ENCODE results near the gene RAD18. TPM values are rescaled to one million over a fixed set of nuclear protein-coding genes. Genes with fewer than 3 reads are reported as not detected.
A peak's percentile ranks its signal among the peaks of the same experiment; 100 is the strongest.

Gene RAD18
- total RNA-seq, 1 donor from 2014 or later, result 6.0 TPM

DNA sequence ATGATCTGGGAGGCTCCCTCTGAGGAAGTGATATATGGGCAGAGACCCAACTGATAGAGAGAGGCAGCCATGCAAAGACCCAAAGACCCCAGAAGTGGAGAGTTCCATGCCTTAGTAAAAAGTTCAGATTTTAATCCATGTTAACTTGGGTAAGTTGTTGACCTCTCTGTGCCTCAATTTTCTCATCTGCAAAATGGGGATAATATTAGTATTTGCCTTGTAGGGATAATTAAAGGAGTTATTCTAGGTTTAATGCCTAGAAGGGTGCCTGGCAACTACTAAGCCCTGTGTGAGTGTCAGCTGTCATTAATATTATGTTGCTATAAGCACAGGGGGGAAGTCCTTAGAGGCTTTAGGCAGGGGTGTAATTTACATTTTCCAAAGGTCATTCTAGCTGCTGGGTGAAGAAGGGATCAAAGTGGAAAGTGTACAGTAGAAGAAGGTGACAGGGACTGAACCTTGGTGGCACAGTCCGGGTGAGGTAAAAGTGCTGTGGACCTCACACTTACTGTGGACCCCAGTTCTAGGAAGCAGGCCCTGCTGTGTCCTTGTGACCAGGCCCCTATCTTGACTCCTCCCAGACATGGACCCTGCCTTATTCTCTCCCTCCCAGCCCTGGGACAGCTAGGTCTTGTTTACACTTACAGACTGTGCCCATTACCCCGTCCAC is 3.0 kb upstream of the RAD18 start:
- Mint-ChIP-seq H3K27me3 (ENCODE audit: low read depth, unreplicated experiment) (peaks cover 3% of the 10 kb centered on the region), H3K27ac (ENCODE audit: unreplicated experiment) (no peak overlapping the region), H3K9me3 (ENCODE audit: unreplicated experiment) (no peaks in the 10 kb centered on the region), H3K4me3 (ENCODE audit: unreplicated experiment) (no peak overlapping the region), H3K4me1 (ENCODE audit: low read depth, unreplicated experiment) (peaks cover 12% of the 10 kb centered on the region), H3K36me3 (ENCODE audit: low read depth, unreplicated experiment) (no peaks in the 10 kb centered on the region)
- FAIRE-seq, result no peak
- Histone ChIP-seq H3K27ac (ENCODE audit: low read depth, low read length) (no peak overlapping the region), H3K4me2 (ENCODE audit: low read length) (no peak overlapping the region), H3K4me3 (ENCODE audit: insufficient read depth, low read depth, low read length) (no peak overlapping the region), H3K9me3 (ENCODE audit: insufficient read depth, low read depth, low read length) (no peaks in the 10 kb centered on the region), H3K36me3 (ENCODE audit: insufficient read depth, low read length) (no peaks in the 10 kb centered on the region), H3K9ac (ENCODE audit: low read length) (no peak overlapping the region), H4K20me1 (ENCODE audit: insufficient read depth, low read length) (no peaks in the 10 kb centered on the region), H3K79me2 (ENCODE audit: insufficient read depth, low read length) (peaks cover 20% of the 10 kb centered on the region), H3K27me3 (ENCODE audit: insufficient read depth, low read length) (no peaks in the 10 kb centered on the region), H2AFZ (ENCODE audit: low read depth, low read length) (no peak overlapping the region), H3K4me1 (ENCODE audit: insufficient read depth, low read length) (peaks cover 29% of the 10 kb centered on the region)
- DNase-seq (ENCODE audit: low read depth), result no peak
- no peak for TF ChIP-seq EZH2 (IDR thresholded peaks at IDR 0.05; ENCODE audit: insufficient read depth, low read length)
- TF ChIP-seq, protein P1, sequence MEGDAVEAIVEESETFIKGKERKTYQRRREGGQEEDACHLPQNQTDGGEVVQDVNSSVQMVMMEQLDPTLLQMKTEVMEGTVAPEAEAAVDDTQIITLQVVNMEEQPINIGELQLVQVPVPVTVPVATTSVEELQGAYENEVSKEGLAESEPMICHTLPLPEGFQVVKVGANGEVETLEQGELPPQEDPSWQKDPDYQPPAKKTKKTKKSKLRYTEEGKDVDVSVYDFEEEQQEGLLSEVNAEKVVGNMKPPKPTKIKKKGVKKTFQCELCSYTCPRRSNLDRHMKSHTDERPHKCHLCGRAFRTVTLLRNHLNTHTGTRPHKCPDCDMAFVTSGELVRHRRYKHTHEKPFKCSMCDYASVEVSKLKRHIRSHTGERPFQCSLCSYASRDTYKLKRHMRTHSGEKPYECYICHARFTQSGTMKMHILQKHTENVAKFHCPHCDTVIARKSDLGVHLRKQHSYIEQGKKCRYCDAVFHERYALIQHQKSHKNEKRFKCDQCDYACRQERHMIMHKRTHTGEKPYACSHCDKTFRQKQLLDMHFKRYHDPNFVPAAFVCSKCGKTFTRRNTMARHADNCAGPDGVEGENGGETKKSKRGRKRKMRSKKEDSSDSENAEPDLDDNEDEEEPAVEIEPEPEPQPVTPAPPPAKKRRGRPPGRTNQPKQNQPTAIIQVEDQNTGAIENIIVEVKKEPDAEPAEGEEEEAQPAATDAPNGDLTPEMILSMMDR (IDR thresholded peaks at IDR 0.05; ENCODE audit: insufficient read depth, low read depth, low read length), result no peak

GRCh38 chr3:8964436-8965370 is 1.4 kb upstream of the RAD18 start:
- H3K4me1 Mint-ChIP-seq (ENCODE audit: low read depth, unreplicated experiment), result peaks cover 12% of the 10 kb centered on the region
- no peaks in the 10 kb centered on the region for H3K36me3 ChIP-seq (ENCODE audit: insufficient read depth, low read length)
- peak overlapping the region; percentile 68 for H2AFZ ChIP-seq (ENCODE audit: low read depth, low read length)
- peaks cover 36% of the 10 kb centered on the region for H3K79me2 ChIP-seq (ENCODE audit: insufficient read depth, low read length)
- peak overlapping the region; percentile 51 for H3K4me2 ChIP-seq (ENCODE audit: low read length)
- no peak overlapping the region for H3K4me3 ChIP-seq (ENCODE audit: insufficient read depth, low read depth, low read length)
- no peaks in the 10 kb centered on the region for H3K9me3 Mint-ChIP-seq (ENCODE audit: unreplicated experiment)
- H3K4me1 ChIP-seq (ENCODE audit: insufficient read depth, low read length), result peaks cover 29% of the 10 kb centered on the region
- H3K9ac ChIP-seq (ENCODE audit: low read length), result peak overlapping the region; percentile 16
- peaks cover 3% of the 10 kb centered on the region for H3K27me3 Mint-ChIP-seq (ENCODE audit: low read depth, unreplicated experiment)
- no peaks in the 10 kb centered on the region for H3K27me3 ChIP-seq (ENCODE audit: insufficient read depth, low read length)
- peak overlapping the region; percentile 64 for H3K27ac ChIP-seq (ENCODE audit: low read depth, low read length)
- peak overlapping the region; percentile 51 for H3K27ac Mint-ChIP-seq (ENCODE audit: unreplicated experiment)
- H3K4me3 Mint-ChIP-seq (ENCODE audit: unreplicated experiment), result no peak overlapping the region
- no peaks in the 10 kb centered on the region for H4K20me1 ChIP-seq (ENCODE audit: insufficient read depth, low read length)
- FAIRE-seq (peak; percentile 37), DNase-seq (ENCODE audit: low read depth) (peak; percentile 87)
- no peaks in the 10 kb centered on the region for H3K36me3 Mint-ChIP-seq (ENCODE audit: low read depth, unreplicated experiment)
- TF ChIP-seq, protein P1 (IDR thresholded peaks at IDR 0.05; ENCODE audit: insufficient read depth, low read depth, low read length), result no peak
- TF ChIP-seq EZH2 (IDR thresholded peaks at IDR 0.05; ENCODE audit: insufficient read depth, low read length), result no peak
- no peaks in the 10 kb centered on the region for H3K9me3 ChIP-seq (ENCODE audit: insufficient read depth, low read depth, low read length)

Data from astrocyte (in vitro differentiated cells and primary cell).